ENCODE measurements around the gene NXN. TPM values are rescaled to one million over a fixed set of nuclear protein-coding genes. Genes with fewer than 3 reads are reported as not detected.

Gene NXN
- total RNA-seq, 1 experiment from 2014 or later: 126 TPM

- H3K27ac ChIP-seq (ENCODE audit: low read length): 0 out of 2 replicates have a peak overlapping the region, but pooled peaks have one; percentile 39
- no peaks in the 10 kb centered on the region for H3K9me3 ChIP-seq (ENCODE audit: control insufficient read depth, insufficient read depth, low read depth, low read length)
- peaks cover 31% of the 10 kb centered on the region for H3K4me1 ChIP-seq (ENCODE audit: control insufficient read depth, insufficient read depth, low read length)
- TF ChIP-seq POLR2AphosphoS5 (IDR thresholded peaks at IDR 0.05; ENCODE audit: low read depth, low read length): no peak
- TF ChIP-seq REST (IDR thresholded peaks at IDR 0.05; ENCODE audit: insufficient read depth in 1 of 2, low read depth in 2 of 2, low read length in 1 of 2): no peak
- no peak for TF ChIP-seq SIN3A (IDR thresholded peaks at IDR 0.05; ENCODE audit: borderline replicate concordance, insufficient read depth, low read depth, low read length)
- TF ChIP-seq TCF7L2 (IDR thresholded peaks at IDR 0.05; ENCODE audit: low read depth, low read length): no peak
- no peak for TF ChIP-seq CTCF (IDR thresholded peaks at IDR 0.05)
- intact Hi-C loops (cut with micrococcal nuclease; ENCODE audit: unreplicated experiment) (no loop called here), in situ Hi-C loops (cut with HindIII; ENCODE audit: low pct_unique_long_range_greater_than_20kb, low sequenced_read_pairs) (no loop called here)
- ATAC-seq: 0 out of 2 replicates have a peak, but pooled peaks have one; percentile 25
- BruUV-seq (replicated peaks): no TSS peak
- H3K4me3 ChIP-seq (ENCODE audit: low read depth in 2 of 2, low read length in 2 of 2): no peak overlapping the region
- H3K36me3 ChIP-seq (ENCODE audit: control insufficient read depth, insufficient read depth, low read length): no peaks in the 10 kb centered on the region
- CTCF ChIA-PET: no interaction called here
- DNase-seq (ENCODE audit: low read depth, low spot score): no peak
- no peaks in the 10 kb centered on the region for H3K27me3 ChIP-seq (ENCODE audit: control insufficient read depth, insufficient read depth, low read length)
- POLR2A ChIA-PET: interaction anchor here (0.6 kb wide), 2 partner anchors 10 to 14 kb away, joined by 3 to 14 read pairs; no protein-coding TSS in a partner anchor
These were observed 78.2 kb downstream of the NXN start for GRCh38 chr17:901191-901950.

DNA sequence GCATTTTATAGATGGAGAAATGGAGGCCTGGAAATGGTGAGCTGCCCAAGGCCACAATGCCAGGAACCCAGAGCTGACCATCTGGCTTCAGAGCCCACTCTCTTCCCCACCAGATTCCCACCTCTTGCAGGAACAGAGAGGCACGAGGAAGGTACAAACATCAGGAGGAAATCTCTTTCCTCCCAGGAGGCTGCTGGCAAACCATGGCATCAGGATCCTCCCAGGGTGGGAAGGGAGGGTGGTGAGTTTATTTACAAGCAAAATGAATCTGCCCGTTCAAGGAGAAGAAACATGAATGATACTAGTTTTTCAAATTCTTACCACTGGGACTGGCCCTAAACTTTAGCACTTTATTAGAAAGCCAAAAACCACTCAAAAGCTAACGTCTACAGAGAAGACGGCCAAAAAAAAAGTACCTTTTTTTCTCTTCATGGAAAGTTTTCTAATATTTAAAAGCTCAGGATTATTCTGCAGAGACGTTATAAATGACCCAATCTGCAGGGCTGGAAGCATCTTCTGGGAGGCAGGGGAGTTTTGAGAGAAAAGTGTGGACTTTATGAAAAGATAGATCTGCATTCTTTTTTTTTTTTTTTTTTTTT is 79.1 kb downstream of the NXN start:
- DNase-seq (ENCODE audit: low read depth, low spot score) (no peak), ATAC-seq (no peak)
- no peaks in the 10 kb centered on the region for H3K36me3 ChIP-seq (ENCODE audit: control insufficient read depth, insufficient read depth, low read length)
- TF ChIP-seq SIN3A (IDR thresholded peaks at IDR 0.05; ENCODE audit: borderline replicate concordance, insufficient read depth, low read depth, low read length): no peak
- TF ChIP-seq CTCF (IDR thresholded peaks at IDR 0.05): no peak
- TF ChIP-seq REST (IDR thresholded peaks at IDR 0.05; ENCODE audit: insufficient read depth in 1 of 2, low read depth in 2 of 2, low read length in 1 of 2): no peak
- TF ChIP-seq TCF7L2 (IDR thresholded peaks at IDR 0.05; ENCODE audit: low read depth, low read length): no peak
- H3K4me1 ChIP-seq (ENCODE audit: control insufficient read depth, insufficient read depth, low read length): peaks cover 29% of the 10 kb centered on the region
- ChIA-PET POLR2A (interaction anchor here (0.6 kb wide), 1 partner anchor 11 kb away, joined by 14 read pairs; no protein-coding TSS in a partner anchor), CTCF (interaction anchor here (0.6 to 1.1 kb wide), 3 partner anchors 29 to 125 kb away, joined by 3 to 6 read pairs (median 3); partner anchors contain the start of gene NXN)
- intact Hi-C loops (cut with micrococcal nuclease; ENCODE audit: unreplicated experiment) (no loop called here), in situ Hi-C loops (cut with HindIII; ENCODE audit: low pct_unique_long_range_greater_than_20kb, low sequenced_read_pairs) (no loop called here)
- H3K9me3 ChIP-seq (ENCODE audit: control insufficient read depth, insufficient read depth, low read depth, low read length): no peaks in the 10 kb centered on the region
- no peaks in the 10 kb centered on the region for H3K27me3 ChIP-seq (ENCODE audit: control insufficient read depth, insufficient read depth, low read length)
- H3K27ac ChIP-seq (ENCODE audit: low read length): no peak overlapping the region
- no peak overlapping the region for H3K4me3 ChIP-seq (ENCODE audit: low read depth in 2 of 2, low read length in 2 of 2)
- no TSS peak for BruUV-seq (replicated peaks)

Measured in Panc1 (cell line).